Peyer's patch (tissue), 4 donors: ENCODE measurements around the gene ARHGAP15. TPM values are rescaled to one million over a fixed set of nuclear protein-coding genes. Genes with fewer than 3 reads are reported as not detected.

Experiments used
- DNase-seq, 3 donors: peaks; one replicate each; pipeline ENCODE4 v3.0.0-alpha.2; 2017 to 2019
- H3K27ac ChIP-seq, 4 donors: fragments of 200-600 bp; sonication (generic); one replicate each; pipeline ENCODE4 v1.5.1; 2016 to 2019
- H3K27me3 ChIP-seq, 2 donors: fragments of 200-600 bp; sonication (generic); one replicate each; pipeline ENCODE4 v1.5.1; 2019
- H3K36me3 ChIP-seq, 3 donors: fragments of 200-600 bp; sonication (generic); one replicate each; pipeline ENCODE4 v1.5.1; 2016 to 2019
- H3K4me1 ChIP-seq, 4 donors: fragments of 200-600 bp; sonication (generic); one replicate each; pipeline ENCODE4 v1.5.1; 2016 to 2019
- H3K4me3 ChIP-seq, 4 donors: fragments of 200-600 bp; sonication (generic); 1 replicate in 3 of 4; 2 replicates in 1 of 4; pipeline ENCODE4 v1.5.1; 2016 to 2019; ENCODE audit warnings: mild to moderate bottlenecking in 1 of 4
- H3K9me3 ChIP-seq, 4 donors: fragments of 200-600 bp; sonication (generic); one replicate each; pipeline ENCODE4 v1.5.1; 2016 to 2019; ENCODE audit warnings: mild to moderate bottlenecking in 1 of 4
- POLR2A ChIP-seq, 2 donors: fragments of 450-650 bp; IDR thresholded peaks; one replicate each; pipeline ENCODE4 v1.5.1; 2017; ENCODE audit warnings: antibody characterized with exemption in 2 of 2, mild to moderate bottlenecking in 2 of 2, moderate library complexity in 2 of 2
- total RNA-seq, 4 donors: library from RNA; depleted of rRNA; stranded (reverse); fragments of >200 nt; gene quantifications; one replicate each; pipeline ENCODE4 v1.1.0, GENCODE V29; 2016
- TF ChIP-seq, protein P1 (sequence below), 6 experiments: fragments of 450-650 bp in 4 of 6; fragments of 200-600 bp in 2 of 6; sonication (generic) in 1 of 6; IDR thresholded peaks; one replicate each; pipeline ENCODE4 v1.5.1; 2017 to 2019; ENCODE audit warnings: antibody characterized with exemption in 6 of 6, mild to moderate bottlenecking in 3 of 6, moderate library complexity in 1 of 6

The ARHGAP15 gene
- total RNA-seq, 4 donors from 2014 or later: 6.7 to 203 (median 12.5) TPM

DNA sequence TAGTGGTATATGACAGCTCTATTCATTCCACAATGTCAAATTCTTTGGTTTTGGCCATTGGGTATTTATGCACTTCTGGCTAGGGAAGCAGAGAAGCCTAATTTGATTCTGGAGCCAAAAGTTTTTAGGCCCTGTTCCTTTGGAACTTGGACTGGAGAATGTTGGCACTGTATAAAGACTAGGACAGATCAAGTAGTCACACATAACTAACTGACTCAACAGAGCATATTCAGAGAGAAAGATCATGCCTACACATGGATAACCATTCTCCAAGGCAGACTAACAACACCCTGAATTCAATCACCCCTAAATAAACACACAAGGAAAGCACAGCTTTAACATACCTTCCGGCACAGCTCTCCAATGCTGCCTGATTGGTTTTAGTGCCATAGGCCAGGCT, 62.9 kb downstream of the ARHGAP15 start:
- H3K4me3 ChIP-seq: no peak overlapping the region
- H3K9me3 ChIP-seq: no peaks in the 10 kb centered on the region
- no peak for DNase-seq
- H3K36me3 ChIP-seq: no peaks in the 10 kb centered on the region
- H3K27ac ChIP-seq: no peak overlapping the region
- TF ChIP-seq POLR2A (IDR thresholded peaks at IDR 0.05): no peak
- TF ChIP-seq, protein P1, sequence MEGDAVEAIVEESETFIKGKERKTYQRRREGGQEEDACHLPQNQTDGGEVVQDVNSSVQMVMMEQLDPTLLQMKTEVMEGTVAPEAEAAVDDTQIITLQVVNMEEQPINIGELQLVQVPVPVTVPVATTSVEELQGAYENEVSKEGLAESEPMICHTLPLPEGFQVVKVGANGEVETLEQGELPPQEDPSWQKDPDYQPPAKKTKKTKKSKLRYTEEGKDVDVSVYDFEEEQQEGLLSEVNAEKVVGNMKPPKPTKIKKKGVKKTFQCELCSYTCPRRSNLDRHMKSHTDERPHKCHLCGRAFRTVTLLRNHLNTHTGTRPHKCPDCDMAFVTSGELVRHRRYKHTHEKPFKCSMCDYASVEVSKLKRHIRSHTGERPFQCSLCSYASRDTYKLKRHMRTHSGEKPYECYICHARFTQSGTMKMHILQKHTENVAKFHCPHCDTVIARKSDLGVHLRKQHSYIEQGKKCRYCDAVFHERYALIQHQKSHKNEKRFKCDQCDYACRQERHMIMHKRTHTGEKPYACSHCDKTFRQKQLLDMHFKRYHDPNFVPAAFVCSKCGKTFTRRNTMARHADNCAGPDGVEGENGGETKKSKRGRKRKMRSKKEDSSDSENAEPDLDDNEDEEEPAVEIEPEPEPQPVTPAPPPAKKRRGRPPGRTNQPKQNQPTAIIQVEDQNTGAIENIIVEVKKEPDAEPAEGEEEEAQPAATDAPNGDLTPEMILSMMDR (IDR thresholded peaks at IDR 0.05): no peak
- no peaks in the 10 kb centered on the region for H3K27me3 ChIP-seq
- H3K4me1 ChIP-seq: no peaks in the 10 kb centered on the region

DNA sequence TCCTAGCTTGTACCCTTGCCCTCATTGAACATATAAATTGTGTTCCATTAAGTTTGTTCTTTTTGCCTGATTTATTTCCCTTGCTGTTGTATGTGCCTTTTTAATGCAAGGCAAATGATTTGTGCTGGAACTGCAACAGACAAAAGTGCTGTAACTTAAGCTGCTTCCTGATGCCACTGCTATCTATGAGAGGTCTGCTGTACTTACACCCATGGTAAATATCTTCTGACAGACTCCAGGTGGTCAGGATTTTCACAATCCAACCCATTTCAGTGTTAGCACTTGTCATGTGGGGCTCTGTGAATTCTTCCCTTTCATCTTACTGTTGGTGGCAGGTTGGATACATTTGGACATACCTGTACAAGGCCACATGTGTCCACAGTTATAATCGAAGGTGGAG, 63.5 kb downstream of the ARHGAP15 start:
- H3K4me3 ChIP-seq: no peak overlapping the region
- H3K27ac ChIP-seq: no peak overlapping the region
- no peaks in the 10 kb centered on the region for H3K27me3 ChIP-seq
- H3K36me3 ChIP-seq: no peaks in the 10 kb centered on the region
- no peaks in the 10 kb centered on the region for H3K4me1 ChIP-seq
- TF ChIP-seq POLR2A (IDR thresholded peaks at IDR 0.05): no peak
- TF ChIP-seq, protein P1 (IDR thresholded peaks at IDR 0.05): no peak
- no peaks in the 10 kb centered on the region for H3K9me3 ChIP-seq
- no peak for DNase-seq

DNA sequence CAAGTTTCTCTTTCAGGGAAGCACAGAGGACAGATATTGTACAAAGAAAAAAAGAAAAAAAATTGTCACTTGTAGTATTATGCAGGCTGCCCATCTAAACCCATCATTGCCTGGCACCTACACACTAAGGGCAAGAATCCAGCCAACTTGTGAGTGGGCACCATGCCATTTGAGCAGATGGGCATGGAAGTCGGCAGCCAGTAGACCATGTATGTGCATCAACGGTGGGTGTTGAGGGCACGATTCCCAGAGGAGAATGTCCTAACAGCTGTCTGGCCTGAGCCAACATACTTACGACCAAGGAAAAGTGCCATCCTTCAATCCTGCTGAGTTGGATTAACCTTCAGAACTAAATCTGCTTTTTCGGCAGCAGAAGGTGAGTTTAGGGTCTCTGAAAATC, 63.9 kb downstream of the ARHGAP15 start:
- no peak overlapping the region for H3K27ac ChIP-seq
- no peaks in the 10 kb centered on the region for H3K4me1 ChIP-seq
- no peaks in the 10 kb centered on the region for H3K36me3 ChIP-seq
- DNase-seq: no peak
- TF ChIP-seq, protein P1 (IDR thresholded peaks at IDR 0.05): no peak
- no peaks in the 10 kb centered on the region for H3K9me3 ChIP-seq
- H3K4me3 ChIP-seq: no peak overlapping the region
- no peaks in the 10 kb centered on the region for H3K27me3 ChIP-seq

DNA sequence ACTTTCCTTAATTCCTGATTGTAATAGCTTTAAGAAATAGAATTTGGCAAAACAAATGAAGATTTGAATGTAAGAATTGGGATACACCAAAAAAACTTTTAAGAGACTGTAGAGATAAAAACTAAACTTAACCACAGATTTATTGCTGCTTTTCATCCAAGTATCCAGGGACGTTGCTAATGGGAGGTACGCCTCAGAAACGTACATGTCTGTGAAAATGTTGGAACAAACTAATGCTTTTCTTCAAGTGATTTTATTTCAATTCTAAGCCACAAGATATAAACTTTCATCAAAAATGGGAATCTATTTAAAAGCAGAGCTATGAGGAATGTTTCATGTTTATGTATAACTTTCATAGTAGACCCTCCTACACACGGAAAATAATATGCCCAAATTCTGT, 66.3 kb downstream of the ARHGAP15 start:
- Histone ChIP-seq H3K36me3 (no peaks in the 10 kb centered on the region), H3K4me3 (no peak overlapping the region), H3K27me3 (no peaks in the 10 kb centered on the region), H3K4me1 (no peaks in the 10 kb centered on the region), H3K27ac (no peak overlapping the region), H3K9me3 (no peaks in the 10 kb centered on the region)
- TF ChIP-seq POLR2A (IDR thresholded peaks at IDR 0.05): no peak
- TF ChIP-seq, protein P1 (IDR thresholded peaks at IDR 0.05): no peak
- no peak for DNase-seq

DNA sequence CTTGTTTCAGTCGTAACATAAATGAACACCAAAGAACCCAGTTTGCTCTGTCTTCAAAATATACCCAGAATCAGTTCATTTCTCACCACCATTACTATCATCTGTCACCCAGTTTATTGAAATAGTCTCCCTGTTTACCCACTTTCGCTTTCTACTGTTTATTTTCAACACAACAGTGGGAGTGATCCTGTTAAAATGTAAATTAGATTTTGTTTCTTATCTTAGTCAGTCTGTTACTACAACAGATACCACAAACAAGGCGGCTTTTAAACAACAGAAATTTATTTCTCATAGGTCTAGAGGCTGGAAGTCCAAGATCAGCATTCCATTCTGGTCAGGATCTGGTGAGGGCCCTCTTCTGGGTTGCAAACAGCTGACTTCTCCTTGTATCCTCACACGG, 74.8 kb downstream of the ARHGAP15 start:
- no peak for DNase-seq
- Histone ChIP-seq H3K36me3 (no peaks in the 10 kb centered on the region), H3K27ac (no peak overlapping the region), H3K9me3 (no peaks in the 10 kb centered on the region), H3K4me1 (peaks cover 0 to 4% (median 1%) of the 10 kb centered on the region in 4 donors), H3K4me3 (no peak overlapping the region), H3K27me3 (no peaks in the 10 kb centered on the region)
- TF ChIP-seq, protein P1 (IDR thresholded peaks at IDR 0.05): no peak
- TF ChIP-seq POLR2A (IDR thresholded peaks at IDR 0.05): no peak

DNA sequence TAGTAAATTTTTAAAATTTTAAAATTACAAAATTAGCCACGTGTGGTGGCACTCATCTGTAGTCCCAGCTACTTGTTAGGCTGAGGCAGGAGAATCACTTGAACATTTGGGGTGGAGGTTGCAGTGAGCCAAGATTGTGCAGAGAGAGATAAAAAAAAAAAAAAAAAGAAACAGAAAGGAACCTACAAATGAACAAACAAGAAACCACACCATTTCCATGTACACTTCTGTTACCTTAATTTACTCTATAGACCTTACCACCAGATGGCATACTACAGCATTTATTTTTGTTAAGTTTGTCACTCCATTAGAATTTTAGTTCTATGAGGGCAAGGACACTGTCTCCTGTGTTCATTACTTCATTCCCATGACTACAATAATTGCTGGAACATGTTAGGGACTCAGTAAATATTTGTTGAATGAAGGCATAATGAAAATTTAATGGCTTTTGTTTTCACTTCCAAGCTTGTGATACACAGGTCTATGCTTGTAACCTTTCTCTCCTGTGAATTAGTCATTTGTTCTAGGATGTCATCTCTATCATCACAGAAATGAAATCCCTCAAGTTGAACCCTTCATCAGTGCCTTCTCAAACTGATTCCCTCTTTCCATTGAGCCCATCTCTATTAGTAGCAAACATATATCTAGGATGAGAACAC, 76.0 kb downstream of the ARHGAP15 start:
- H3K27me3 ChIP-seq: no peaks in the 10 kb centered on the region
- no peak for DNase-seq
- peak overlapping the region in 1 of 4 donors; percentile 6 for H3K27ac ChIP-seq
- no peaks in the 10 kb centered on the region for H3K36me3 ChIP-seq
- no peaks in the 10 kb centered on the region for H3K9me3 ChIP-seq
- TF ChIP-seq POLR2A (IDR thresholded peaks at IDR 0.05): no peak
- TF ChIP-seq, protein P1 (IDR thresholded peaks at IDR 0.05): peak in 5 of 6 experiments; percentile 35 to 54 (median 44)
- H3K4me1 ChIP-seq: peaks cover 0 to 4% (median 1%) of the 10 kb centered on the region in 4 donors
- no peak overlapping the region for H3K4me3 ChIP-seq
